ENCODE data around the gene DENND10.
"Not testable (repeated sequence)": the region's sequence is repeated elsewhere in the genome, so short reads cannot be mapped to it uniquely, and the experiment has no call there.

DNA sequence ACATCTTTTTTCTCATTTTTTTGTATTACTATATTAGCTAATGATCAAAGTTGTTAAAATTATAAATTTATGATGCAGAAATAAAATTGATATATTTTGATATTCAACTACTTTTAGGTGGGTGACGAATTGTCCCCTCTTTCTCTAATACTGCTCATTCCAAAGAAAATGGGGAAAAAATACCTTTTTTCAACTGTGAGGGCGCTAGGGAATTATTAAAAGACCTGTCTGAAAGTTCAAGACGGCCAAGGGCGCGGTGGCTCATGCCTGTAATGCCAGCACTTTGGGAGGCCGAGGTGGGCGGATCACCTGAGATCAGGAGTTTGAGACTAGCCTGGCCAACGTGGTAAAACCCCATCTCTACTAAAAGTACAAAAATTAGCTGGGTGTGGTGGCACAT is 34.0 kb downstream of the DENND10 start:
- TF ChIP-seq, protein P1, sequence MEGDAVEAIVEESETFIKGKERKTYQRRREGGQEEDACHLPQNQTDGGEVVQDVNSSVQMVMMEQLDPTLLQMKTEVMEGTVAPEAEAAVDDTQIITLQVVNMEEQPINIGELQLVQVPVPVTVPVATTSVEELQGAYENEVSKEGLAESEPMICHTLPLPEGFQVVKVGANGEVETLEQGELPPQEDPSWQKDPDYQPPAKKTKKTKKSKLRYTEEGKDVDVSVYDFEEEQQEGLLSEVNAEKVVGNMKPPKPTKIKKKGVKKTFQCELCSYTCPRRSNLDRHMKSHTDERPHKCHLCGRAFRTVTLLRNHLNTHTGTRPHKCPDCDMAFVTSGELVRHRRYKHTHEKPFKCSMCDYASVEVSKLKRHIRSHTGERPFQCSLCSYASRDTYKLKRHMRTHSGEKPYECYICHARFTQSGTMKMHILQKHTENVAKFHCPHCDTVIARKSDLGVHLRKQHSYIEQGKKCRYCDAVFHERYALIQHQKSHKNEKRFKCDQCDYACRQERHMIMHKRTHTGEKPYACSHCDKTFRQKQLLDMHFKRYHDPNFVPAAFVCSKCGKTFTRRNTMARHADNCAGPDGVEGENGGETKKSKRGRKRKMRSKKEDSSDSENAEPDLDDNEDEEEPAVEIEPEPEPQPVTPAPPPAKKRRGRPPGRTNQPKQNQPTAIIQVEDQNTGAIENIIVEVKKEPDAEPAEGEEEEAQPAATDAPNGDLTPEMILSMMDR (IDR thresholded peaks at IDR 0.05), result not testable (repeated sequence)
- not testable (repeated sequence) for TF ChIP-seq POLR2A (IDR thresholded peaks at IDR 0.05)
